ENCODE measurements around the gene FAM184A.

DNA sequence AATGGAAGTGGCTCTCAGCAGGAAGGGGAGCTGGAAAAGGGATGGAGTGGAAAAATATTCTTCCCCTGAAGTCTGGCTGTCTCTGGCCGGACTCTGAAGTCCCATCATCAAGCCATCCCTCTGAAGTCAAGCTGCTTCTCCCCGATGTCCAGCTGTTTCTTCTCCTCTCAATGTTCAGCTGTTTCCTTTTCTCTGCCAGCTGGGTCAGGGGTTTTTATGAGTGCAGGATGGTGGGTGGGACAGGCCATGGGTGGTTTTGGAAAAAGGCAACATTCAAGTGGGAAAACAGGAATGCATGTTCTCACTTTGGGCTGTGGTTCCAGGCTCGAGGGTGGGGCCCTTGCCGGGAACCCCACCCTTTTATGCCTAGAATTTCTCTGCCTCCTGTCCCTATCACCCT is 48.4 kb upstream of the FAM184A start:
- TF ChIP-seq, protein P1, sequence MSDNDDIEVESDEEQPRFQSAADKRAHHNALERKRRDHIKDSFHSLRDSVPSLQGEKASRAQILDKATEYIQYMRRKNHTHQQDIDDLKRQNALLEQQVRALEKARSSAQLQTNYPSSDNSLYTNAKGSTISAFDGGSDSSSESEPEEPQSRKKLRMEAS (CRISPR knock-in tag; IDR thresholded peaks at IDR 0.05) = no peak
- TF ChIP-seq ZNF232 (CRISPR knock-in tag; IDR thresholded peaks at IDR 0.05) = no peak
- TF ChIP-seq ZBTB21 (CRISPR knock-in tag; IDR thresholded peaks at IDR 0.05; ENCODE audit: borderline replicate concordance) = no peak
- no peak for TF ChIP-seq RELA (CRISPR knock-in tag; IDR thresholded peaks at IDR 0.05; ENCODE audit: borderline replicate concordance)
- TF ChIP-seq GABPB1 (CRISPR knock-in tag; IDR thresholded peaks at IDR 0.05) = no peak
- TF ChIP-seq, protein P2, sequence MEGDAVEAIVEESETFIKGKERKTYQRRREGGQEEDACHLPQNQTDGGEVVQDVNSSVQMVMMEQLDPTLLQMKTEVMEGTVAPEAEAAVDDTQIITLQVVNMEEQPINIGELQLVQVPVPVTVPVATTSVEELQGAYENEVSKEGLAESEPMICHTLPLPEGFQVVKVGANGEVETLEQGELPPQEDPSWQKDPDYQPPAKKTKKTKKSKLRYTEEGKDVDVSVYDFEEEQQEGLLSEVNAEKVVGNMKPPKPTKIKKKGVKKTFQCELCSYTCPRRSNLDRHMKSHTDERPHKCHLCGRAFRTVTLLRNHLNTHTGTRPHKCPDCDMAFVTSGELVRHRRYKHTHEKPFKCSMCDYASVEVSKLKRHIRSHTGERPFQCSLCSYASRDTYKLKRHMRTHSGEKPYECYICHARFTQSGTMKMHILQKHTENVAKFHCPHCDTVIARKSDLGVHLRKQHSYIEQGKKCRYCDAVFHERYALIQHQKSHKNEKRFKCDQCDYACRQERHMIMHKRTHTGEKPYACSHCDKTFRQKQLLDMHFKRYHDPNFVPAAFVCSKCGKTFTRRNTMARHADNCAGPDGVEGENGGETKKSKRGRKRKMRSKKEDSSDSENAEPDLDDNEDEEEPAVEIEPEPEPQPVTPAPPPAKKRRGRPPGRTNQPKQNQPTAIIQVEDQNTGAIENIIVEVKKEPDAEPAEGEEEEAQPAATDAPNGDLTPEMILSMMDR (IDR thresholded peaks at IDR 0.05) = no peak
- TF ChIP-seq NR2C2 (CRISPR knock-in tag; IDR thresholded peaks at IDR 0.05) = no peak
- no peak for TF ChIP-seq CREM (CRISPR knock-in tag; IDR thresholded peaks at IDR 0.05)

Measured in WTC11 (cell line).